Astrocyte (in vitro differentiated cells and primary cell): ENCODE measurements around the gene IFNAR1. TPM values are rescaled to one million over a fixed set of nuclear protein-coding genes. Genes with fewer than 3 reads are reported as not detected.
A peak's percentile ranks its signal among the peaks of the same experiment; 100 is the strongest.

Source experiments
- DNase-seq: peaks from one replicate; pipeline ENCODE4 v3.0.0-alpha.2; 2010; ENCODE audit warnings: low read depth
- FAIRE-seq: peaks from 2 replicates; lab custom pipeline; 2011; peaks lifted over from hg19 to GRCh38; lab: Jason Lieb, UNC
- H2AFZ ChIP-seq: 2 replicates; pipeline ENCODE4 v1.6.0; 2012; ENCODE audit warnings: low read depth, low read length, inconsistent platforms
- H3K27ac ChIP-seq: 2 replicates; pipeline ENCODE4 v1.5.1; 2011; ENCODE audit warnings: low read depth, low read length, inconsistent platforms
- H3K27me3 ChIP-seq: 2 replicates; pipeline ENCODE4 v1.6.0; 2011; ENCODE audit warnings: low read length, inconsistent platforms; ENCODE audit not compliant: insufficient read depth
- H3K36me3 ChIP-seq: 2 replicates; pipeline ENCODE4 v1.5.1; 2011; ENCODE audit warnings: low read length, inconsistent platforms; ENCODE audit not compliant: insufficient read depth
- H3K4me1 ChIP-seq: 2 replicates; pipeline ENCODE4 v1.5.1; 2011; ENCODE audit warnings: low read length, inconsistent platforms; ENCODE audit not compliant: insufficient read depth
- H3K4me2 ChIP-seq: 2 replicates; pipeline ENCODE4 v1.6.0; 2012; ENCODE audit warnings: low read length, inconsistent platforms
- H3K4me3 ChIP-seq: 2 replicates; pipeline ENCODE4 v1.5.1; 2011; ENCODE audit warnings: low read depth, mild to moderate bottlenecking, low read length, inconsistent platforms; ENCODE audit not compliant: insufficient read depth
- H3K79me2 ChIP-seq: 2 replicates; pipeline ENCODE4 v1.6.0; 2012; ENCODE audit warnings: mild to moderate bottlenecking, low read length, inconsistent platforms; ENCODE audit not compliant: insufficient read depth
- H3K9ac ChIP-seq: 2 replicates; pipeline ENCODE4 v1.6.0; 2012; ENCODE audit warnings: mild to moderate bottlenecking, low read length, inconsistent platforms
- H3K9me3 ChIP-seq: 2 replicates; pipeline ENCODE4 v1.5.1; 2012; ENCODE audit warnings: low read depth, mild to moderate bottlenecking, low read length, inconsistent platforms; ENCODE audit not compliant: insufficient read depth
- H4K20me1 ChIP-seq: 2 replicates; pipeline ENCODE4 v1.6.0; 2012; ENCODE audit warnings: low read length, inconsistent platforms; ENCODE audit not compliant: insufficient read depth
- H3K27ac Mint-ChIP-seq: one replicate; pipeline ENCODE4 v1.8.0; 2021; ENCODE audit warnings: mild to moderate bottlenecking, mixed read lengths; ENCODE audit not compliant: unreplicated experiment
- H3K27me3 Mint-ChIP-seq: one replicate; pipeline ENCODE4 v1.8.0; 2021; ENCODE audit warnings: low read depth, mixed read lengths; ENCODE audit not compliant: unreplicated experiment
- H3K36me3 Mint-ChIP-seq: one replicate; pipeline ENCODE4 v1.8.0; 2021; ENCODE audit warnings: low read depth, mixed read lengths; ENCODE audit not compliant: unreplicated experiment
- H3K4me1 Mint-ChIP-seq: one replicate; pipeline ENCODE4 v1.8.0; 2021; ENCODE audit warnings: low read depth, mixed read lengths; ENCODE audit not compliant: unreplicated experiment
- H3K4me3 Mint-ChIP-seq: one replicate; pipeline ENCODE4 v1.8.0; 2021; ENCODE audit warnings: mild to moderate bottlenecking, moderate library complexity, mixed read lengths; ENCODE audit not compliant: unreplicated experiment
- H3K9me3 Mint-ChIP-seq: one replicate; pipeline ENCODE4 v1.8.0; 2021; ENCODE audit warnings: mild to moderate bottlenecking, mixed read lengths; ENCODE audit not compliant: unreplicated experiment
- CTCF ChIP-seq: IDR thresholded peaks from 2 replicates; pipeline ENCODE4 v1.5.1; 2011; ENCODE audit warnings: low read depth, mild to moderate bottlenecking, inconsistent platforms, low read length, moderate library complexity; ENCODE audit not compliant: insufficient read depth
- EZH2 ChIP-seq: IDR thresholded peaks from 2 replicates; pipeline ENCODE4 v1.6.1; 2012; ENCODE audit warnings: mild to moderate bottlenecking, low read length, inconsistent platforms; ENCODE audit not compliant: insufficient read depth
- total RNA-seq: library from RNA; stranded (reverse); gene quantifications from 2 replicates; pipeline ENCODE4 v1.2.1, GENCODE V29; 2021

Gene IFNAR1
- total RNA-seq, 1 donor from 2014 or later, result 44.0 TPM

- no peak for TF ChIP-seq CTCF
- no peak for TF ChIP-seq EZH2
- H3K4me3 ChIP-seq, result no peak overlapping the region
- Mint-ChIP-seq H3K4me1 (peaks cover 18% of the 10 kb centered on the region), H3K27ac (no peak overlapping the region), H3K9me3 (peaks cover 1% of the 10 kb centered on the region), H3K36me3 (peaks cover 24% of the 10 kb centered on the region), H3K27me3 (no peaks in the 10 kb centered on the region), H3K4me3 (no peak overlapping the region)
- H3K4me1 ChIP-seq, result peaks cover 20% of the 10 kb centered on the region
- no peak for FAIRE-seq
- no peaks in the 10 kb centered on the region for H4K20me1 ChIP-seq
- H2AFZ ChIP-seq, result no peak overlapping the region
- H3K36me3 ChIP-seq, result peaks cover 4% of the 10 kb centered on the region
- H3K9ac ChIP-seq, result no peak overlapping the region
- no peak overlapping the region for H3K4me2 ChIP-seq
- no peaks in the 10 kb centered on the region for H3K79me2 ChIP-seq
- DNase-seq, result no peak
- no peaks in the 10 kb centered on the region for H3K9me3 ChIP-seq
- H3K27me3 ChIP-seq, result no peaks in the 10 kb centered on the region
- H3K27ac ChIP-seq, result no peak overlapping the region
Observed at GRCh38 chr21:33286076-33286475, 38.7 kb upstream of the IFNAR1 start.

GRCh38 chr21:33286600-33287456 lies 37.9 kb upstream of the IFNAR1 start:
- H2AFZ ChIP-seq, result peak overlapping the region; percentile 47
- peak overlapping the region; percentile 89 for H3K27ac Mint-ChIP-seq
- peak overlapping the region; percentile 55 for H3K9ac ChIP-seq
- no peaks in the 10 kb centered on the region for H4K20me1 ChIP-seq
- DNase-seq (peak; percentile 87), FAIRE-seq (no peak)
- H3K27me3 Mint-ChIP-seq, result no peaks in the 10 kb centered on the region
- peaks cover 4% of the 10 kb centered on the region for H3K36me3 ChIP-seq
- no peaks in the 10 kb centered on the region for H3K9me3 ChIP-seq
- H3K4me2 ChIP-seq, result peak overlapping the region; percentile 65
- H3K4me3 Mint-ChIP-seq, result peak overlapping the region; percentile 0
- H3K27ac ChIP-seq, result peak overlapping the region; percentile 62
- no peak for TF ChIP-seq EZH2
- no peak for TF ChIP-seq CTCF
- H3K27me3 ChIP-seq, result no peaks in the 10 kb centered on the region
- no peak overlapping the region for H3K4me3 ChIP-seq
- H3K4me1 Mint-ChIP-seq, result peaks cover 18% of the 10 kb centered on the region
- H3K36me3 Mint-ChIP-seq, result peaks cover 30% of the 10 kb centered on the region
- H3K9me3 Mint-ChIP-seq, result peaks cover 1% of the 10 kb centered on the region
- H3K79me2 ChIP-seq, result no peaks in the 10 kb centered on the region
- peaks cover 20% of the 10 kb centered on the region for H3K4me1 ChIP-seq
